ENCODE results near the gene SLC38A11. TPM values are rescaled to one million over a fixed set of nuclear protein-coding genes. Genes with fewer than 3 reads are reported as not detected.
A peak's percentile ranks its signal among the peaks of the same experiment; 100 is the strongest.

The SLC38A11 gene
- total RNA-seq, 4 donors from 2014 or later, result 0.19 to 9.9 (median 0.77) TPM

DNA sequence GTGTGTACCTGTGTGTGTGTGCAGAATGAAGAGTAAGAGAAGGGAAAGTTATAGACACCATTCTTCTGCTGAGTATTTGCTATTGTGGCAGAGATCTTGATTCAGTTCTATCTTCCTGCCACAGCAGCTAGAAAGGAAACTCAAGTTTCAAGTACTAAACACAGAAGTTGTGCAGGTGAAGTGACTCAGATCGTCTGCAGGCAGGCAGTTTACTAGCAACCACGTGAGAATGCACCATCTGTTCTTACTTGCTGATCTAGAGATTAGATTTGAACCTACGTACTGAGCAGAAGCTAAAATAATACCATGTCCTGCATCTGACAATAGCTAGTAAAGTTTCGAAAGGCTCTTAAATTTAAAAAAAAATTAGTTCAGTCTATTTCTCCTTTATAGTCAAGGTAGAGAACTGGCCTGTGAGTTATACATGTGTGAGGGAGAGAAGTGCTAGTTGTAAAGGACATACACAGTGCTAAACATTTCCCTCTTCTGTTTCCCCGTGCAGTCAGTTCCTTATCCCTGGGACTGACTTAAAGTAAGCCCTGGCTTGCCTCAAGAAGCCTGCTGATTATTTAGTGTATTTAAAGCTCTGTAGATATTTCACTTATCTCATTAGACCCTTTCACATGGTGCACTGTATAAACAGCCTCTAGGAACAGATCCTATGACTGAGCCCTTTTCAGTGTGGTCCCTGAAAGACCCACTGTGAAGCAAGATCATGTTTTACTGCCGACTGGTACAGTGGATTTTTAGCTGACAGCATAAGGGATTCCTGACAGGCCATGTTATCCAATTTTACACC, 45.0 kb downstream of the SLC38A11 start:
- DNase-seq (ENCODE audit: low spot score) (no peak), ATAC-seq (ENCODE audit: low FRiP score) (no peak)
- TF ChIP-seq CTCF (IDR thresholded peaks at IDR 0.05), result no peak

- DNase-seq (ENCODE audit: low spot score) (no peak), ATAC-seq (ENCODE audit: low FRiP score) (no peak)
- TF ChIP-seq CTCF (IDR thresholded peaks at IDR 0.05), result no peak
These were observed 48.4 kb downstream of the SLC38A11 start for GRCh38 chr2:164906947-164907346.

- ATAC-seq (ENCODE audit: low FRiP score) (no peak), DNase-seq (ENCODE audit: low spot score) (no peak)
- no peak for TF ChIP-seq CTCF (IDR thresholded peaks at IDR 0.05)
These were observed 50.0 kb downstream of the SLC38A11 start for GRCh38 chr2:164905307-164905706.

DNA sequence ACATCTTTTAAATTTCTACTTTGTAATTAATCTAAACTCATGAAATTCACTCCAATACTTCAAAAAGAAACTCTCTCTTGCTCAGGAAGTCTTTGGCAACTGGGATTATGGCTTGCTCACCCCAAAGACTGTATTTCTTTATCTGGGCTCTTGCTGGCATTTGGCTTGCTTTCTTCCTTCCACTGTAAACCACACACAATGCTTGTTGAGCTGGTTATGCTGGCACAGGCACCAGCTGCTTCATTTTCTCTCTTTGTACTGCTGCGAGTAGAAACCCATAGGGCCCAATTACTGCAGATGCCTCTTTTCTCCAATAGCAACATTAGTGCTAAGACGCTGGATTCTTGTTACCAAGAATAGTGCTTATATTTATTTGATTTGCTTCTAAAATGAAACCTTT, 51.4 kb downstream of the SLC38A11 start:
- ATAC-seq (ENCODE audit: low FRiP score) (no peak), DNase-seq (ENCODE audit: low spot score) (no peak)

DNA sequence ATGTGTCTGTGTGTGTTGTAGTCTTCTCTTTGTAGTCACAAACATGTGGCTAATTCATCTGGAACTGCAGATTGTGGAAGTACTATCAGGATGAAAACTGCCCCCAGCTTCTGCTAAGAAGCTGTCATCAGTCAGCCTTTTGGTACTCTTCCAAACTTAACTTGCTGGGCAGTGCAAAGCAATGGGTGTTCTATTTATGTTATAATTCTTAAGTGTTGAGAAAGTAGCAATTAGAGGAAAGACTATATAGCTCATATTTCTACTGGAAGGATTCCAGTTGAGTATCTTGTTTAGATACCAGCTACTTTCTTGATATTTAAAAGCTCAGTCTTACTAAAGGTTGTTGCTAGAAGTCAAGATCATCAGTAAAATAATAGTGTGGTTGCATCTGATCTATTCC, 52.1 kb downstream of the SLC38A11 start:
- DNase-seq (ENCODE audit: low spot score) (no peak), ATAC-seq (ENCODE audit: low FRiP score) (no peak)
- no peak for TF ChIP-seq CTCF (IDR thresholded peaks at IDR 0.05)

More for the DNA sequence above, 51.4 kb downstream of the SLC38A11 start:
- TF ChIP-seq CTCF (IDR thresholded peaks at IDR 0.05), result no peak

GRCh38 chr2:164899121-164899520, 56.2 kb downstream of the SLC38A11 start:
- ATAC-seq (ENCODE audit: low FRiP score) (no peak), DNase-seq (ENCODE audit: low spot score) (no peak)
- no peak for TF ChIP-seq CTCF (IDR thresholded peaks at IDR 0.05)

GRCh38 chr2:164898475-164898874, 56.9 kb downstream of the SLC38A11 start:
- TF ChIP-seq CTCF (IDR thresholded peaks at IDR 0.05), result no peak
- DNase-seq (ENCODE audit: low spot score), result no peak
- peak; percentile 63 for ATAC-seq (ENCODE audit: low FRiP score)

All from omental fat pad (tissue), 4 donors.